IPS-18a (cell line): ENCODE data around the gene ZNF280B.
"Not testable (repeated sequence)": the region's sequence is repeated elsewhere in the genome, so short reads cannot be mapped to it uniquely, and the experiment has no call there.

Source experiments
- H3K27ac ChIP-seq: one replicate; pipeline ENCODE4 v1.5.1; 2013; ENCODE audit warnings: low read length
- H3K27me3 ChIP-seq: one replicate; pipeline ENCODE4 v1.6.1; 2013; ENCODE audit warnings: mild to moderate bottlenecking, low read length; ENCODE audit not compliant: control insufficient read depth, insufficient read depth
- H3K36me3 ChIP-seq: one replicate; pipeline ENCODE4 v1.6.1; 2013; ENCODE audit warnings: low read depth, low read length; ENCODE audit not compliant: control insufficient read depth
- H3K4me1 ChIP-seq: one replicate; pipeline ENCODE4 v1.6.1; 2013; ENCODE audit warnings: low read depth, low read length; ENCODE audit not compliant: control insufficient read depth
- H3K4me3 ChIP-seq: one replicate; pipeline ENCODE4 v1.5.1; 2013; ENCODE audit warnings: low read length
- H3K9ac ChIP-seq: one replicate; pipeline ENCODE4 v1.6.1; 2013; ENCODE audit warnings: mild to moderate bottlenecking, low read length, moderate library complexity
- H3K9me3 ChIP-seq: one replicate; pipeline ENCODE4 v1.6.1; 2013; ENCODE audit warnings: low read depth, low read length; ENCODE audit not compliant: control insufficient read depth

ZNF280B gene

GRCh38 chr22:22460635-22461034 lies 47.9 kb downstream of the ZNF280B start:
- Histone ChIP-seq H3K9me3 (peaks cover 17% of the 10 kb centered on the region), H3K4me3 (no peak overlapping the region)

GRCh38 chr22:22460060-22460459 lies 48.5 kb downstream of the ZNF280B start:
- Histone ChIP-seq H3K9ac (no peak overlapping the region), H3K4me1 (no peaks in the 10 kb centered on the region), H3K27me3 (peaks cover 75% of the 10 kb centered on the region), H3K36me3 (no peaks in the 10 kb centered on the region), H3K27ac (no peak overlapping the region), H3K4me3 (no peak overlapping the region), H3K9me3 (peaks cover 17% of the 10 kb centered on the region)

More at GRCh38 chr22:22460635-22461034, 47.9 kb downstream of the ZNF280B start:
- no peak overlapping the region for H3K9ac ChIP-seq
- no peak overlapping the region for H3K27ac ChIP-seq
- no peaks in the 10 kb centered on the region for H3K4me1 ChIP-seq
- peaks cover 73% of the 10 kb centered on the region for H3K27me3 ChIP-seq
- H3K36me3 ChIP-seq, result no peaks in the 10 kb centered on the region

- H3K27me3 ChIP-seq, result peaks cover 75% of the 10 kb centered on the region
- H3K36me3 ChIP-seq, result no peaks in the 10 kb centered on the region
- H3K4me1 ChIP-seq, result no peaks in the 10 kb centered on the region
- H3K27ac ChIP-seq, result no peak overlapping the region
- H3K9me3 ChIP-seq, result peaks cover 17% of the 10 kb centered on the region
- no peak overlapping the region for H3K9ac ChIP-seq
- H3K4me3 ChIP-seq, result no peak overlapping the region
These were observed 49.5 kb downstream of the ZNF280B start for GRCh38 chr22:22458896-22459588.

GRCh38 chr22:22458387-22458786 lies 50.2 kb downstream of the ZNF280B start:
- no peaks in the 10 kb centered on the region for H3K36me3 ChIP-seq
- H3K4me3 ChIP-seq, result no peak overlapping the region
- H3K9ac ChIP-seq, result no peak overlapping the region
- H3K27ac ChIP-seq, result no peak overlapping the region
- peaks cover 75% of the 10 kb centered on the region for H3K27me3 ChIP-seq
- peaks cover 17% of the 10 kb centered on the region for H3K9me3 ChIP-seq
- no peaks in the 10 kb centered on the region for H3K4me1 ChIP-seq

- Histone ChIP-seq H3K27ac (no peak overlapping the region), H3K4me3 (no peak overlapping the region), H3K36me3 (no peaks in the 10 kb centered on the region), H3K4me1 (no peaks in the 10 kb centered on the region), H3K27me3 (peaks cover 84% of the 10 kb centered on the region), H3K9ac (no peak overlapping the region), H3K9me3 (peaks cover 18% of the 10 kb centered on the region)
These were observed 53.5 kb downstream of the ZNF280B start for GRCh38 chr22:22454997-22455396.

GRCh38 chr22:22452996-22453686 lies 55.4 kb downstream of the ZNF280B start:
- Histone ChIP-seq H3K36me3 (no peaks in the 10 kb centered on the region), H3K4me3 (no peak overlapping the region), H3K27me3 (peaks cover 100% of the 10 kb centered on the region), H3K9me3 (peaks cover 8% of the 10 kb centered on the region), H3K9ac (no peak overlapping the region), H3K4me1 (no peaks in the 10 kb centered on the region), H3K27ac (no peak overlapping the region)

GRCh38 chr22:22452211-22452610 lies 56.3 kb downstream of the ZNF280B start:
- Histone ChIP-seq H3K9ac (no peak overlapping the region), H3K4me1 (no peaks in the 10 kb centered on the region), H3K27ac (no peak overlapping the region), H3K4me3 (no peak overlapping the region), H3K27me3 (peaks cover 100% of the 10 kb centered on the region), H3K9me3 (peaks cover 4% of the 10 kb centered on the region), H3K36me3 (no peaks in the 10 kb centered on the region)

- Histone ChIP-seq H3K36me3 (no peaks in the 10 kb centered on the region), H3K9ac (no peak overlapping the region), H3K9me3 (peaks cover 4% of the 10 kb centered on the region), H3K27me3 (peaks cover 100% of the 10 kb centered on the region), H3K4me3 (no peak overlapping the region), H3K27ac (no peak overlapping the region), H3K4me1 (no peaks in the 10 kb centered on the region)
These were observed 58.2 kb downstream of the ZNF280B start for GRCh38 chr22:22450343-22450839.

GRCh38 chr22:22449819-22450218 lies 58.7 kb downstream of the ZNF280B start:
- H3K4me3 ChIP-seq, result no peak overlapping the region
- no peak overlapping the region for H3K27ac ChIP-seq
- peaks cover 7% of the 10 kb centered on the region for H3K9me3 ChIP-seq
- H3K9ac ChIP-seq, result no peak overlapping the region
- H3K27me3 ChIP-seq, result peaks cover 100% of the 10 kb centered on the region
- H3K4me1 ChIP-seq, result no peaks in the 10 kb centered on the region
- no peaks in the 10 kb centered on the region for H3K36me3 ChIP-seq

GRCh38 chr22:22446517-22446916 lies 62.0 kb downstream of the ZNF280B start:
- no peak overlapping the region for H3K27ac ChIP-seq
- no peaks in the 10 kb centered on the region for H3K4me1 ChIP-seq
- H3K9me3 ChIP-seq, result peaks cover 6% of the 10 kb centered on the region
- H3K9ac ChIP-seq, result no peak overlapping the region
- no peak overlapping the region for H3K4me3 ChIP-seq
- H3K27me3 ChIP-seq, result peaks cover 81% of the 10 kb centered on the region
- H3K36me3 ChIP-seq, result no peaks in the 10 kb centered on the region

- H3K27ac ChIP-seq, H3K9ac ChIP-seq, H3K4me3 ChIP-seq, H3K36me3 ChIP-seq, H3K4me1 ChIP-seq: not testable (repeated sequence)
- Histone ChIP-seq H3K27me3 (peaks cover 76% of the 10 kb centered on the region), H3K9me3 (peaks cover 11% of the 10 kb centered on the region)
These were observed 64.4 kb downstream of the ZNF280B start for GRCh38 chr22:22444007-22444589.
